KMS-11 (cell line): ENCODE measurements around the gene SMIM9.

Source experiments
- H2AFZ ChIP-seq: fragments of 200-600 bp; sonication (generic); 2 replicates; pipeline ENCODE4 v1.6.1; 2016; ENCODE audit warnings: antibody characterized with exemption, mixed run types, low read depth
- H3K27ac ChIP-seq: fragments of 200-600 bp; sonication (generic); 2 replicates; pipeline ENCODE4 v1.6.1; 2016; ENCODE audit warnings: mild to moderate bottlenecking, mixed run types
- H3K27me3 ChIP-seq: fragments of 200-600 bp; sonication (generic); 2 replicates; pipeline ENCODE4 v1.6.1; 2017; ENCODE audit warnings: mild to moderate bottlenecking, low read depth, mixed run types, moderate library complexity; ENCODE audit not compliant: insufficient read depth
- H3K36me3 ChIP-seq: fragments of 200-600 bp; sonication (generic); 2 replicates; pipeline ENCODE4 v1.6.1; 2017; ENCODE audit warnings: mild to moderate bottlenecking, mixed run types; ENCODE audit not compliant: insufficient read depth
- H3K4me1 ChIP-seq: fragments of 200-600 bp; sonication (generic); 2 replicates; pipeline ENCODE4 v1.6.1; 2016; ENCODE audit warnings: mild to moderate bottlenecking, low read depth, mixed run types; ENCODE audit not compliant: poor library complexity, severe bottlenecking
- H3K4me2 ChIP-seq: fragments of 200-600 bp; sonication (generic); 2 replicates; pipeline ENCODE4 v1.7.0; 2016; ENCODE audit warnings: mild to moderate bottlenecking, mixed run types
- H3K4me3 ChIP-seq: fragments of 200-600 bp; sonication (generic); IDR thresholded peaks from 2 replicates; pipeline ENCODE4 v1.6.1; 2017; ENCODE audit warnings: low read depth, low read length, mixed read lengths; ENCODE audit not compliant: insufficient read depth
- H3K79me2 ChIP-seq: fragments of 200-600 bp; sonication (generic); 2 replicates; pipeline ENCODE4 v1.6.1; 2016; ENCODE audit warnings: low read depth, mixed run types; ENCODE audit not compliant: insufficient read depth
- H3K9ac ChIP-seq: fragments of 200-600 bp; sonication (generic); 2 replicates; pipeline ENCODE4 v1.6.1; 2016; ENCODE audit warnings: mild to moderate bottlenecking, mixed run types
- H4K20me1 ChIP-seq: fragments of 200-600 bp; sonication (generic); 2 replicates; pipeline ENCODE4 v1.6.1; 2016; ENCODE audit warnings: mild to moderate bottlenecking, mixed run types; ENCODE audit not compliant: insufficient read depth
- CTCF ChIP-seq: fragments of 200-600 bp; sonication (generic); conservative IDR thresholded peaks from 2 replicates; pipeline ENCODE4 v1.6.1; 2017; ENCODE audit warnings: low read depth, mild to moderate bottlenecking, antibody characterized with exemption, low read length, moderate library complexity, mixed read lengths

Gene SMIM9

GRCh38 chrX:154799556-154800348 is 34.7 kb downstream of the SMIM9 start:
- Histone ChIP-seq H3K4me3 (no peak overlapping the region), H4K20me1 (no peaks in the 10 kb centered on the region), H3K27ac (no peak overlapping the region), H3K79me2 (no peaks in the 10 kb centered on the region), H3K4me1 (no peaks in the 10 kb centered on the region), H3K9ac (no peak overlapping the region), H2AFZ (no peak overlapping the region), H3K36me3 (no peaks in the 10 kb centered on the region), H3K4me2 (no peak overlapping the region), H3K27me3 (no peaks in the 10 kb centered on the region)
- TF ChIP-seq CTCF = no peak

- Histone ChIP-seq H3K79me2 (no peaks in the 10 kb centered on the region), H3K4me1 (no peaks in the 10 kb centered on the region), H3K9ac (no peak overlapping the region), H4K20me1 (no peaks in the 10 kb centered on the region), H3K36me3 (no peaks in the 10 kb centered on the region), H3K4me2 (no peak overlapping the region), H2AFZ (no peak overlapping the region), H3K27me3 (no peaks in the 10 kb centered on the region), H3K4me3 (no peak overlapping the region), H3K27ac (no peak overlapping the region)
- no peak for TF ChIP-seq CTCF
Observed at GRCh38 chrX:154797006-154797405, 37.5 kb downstream of the SMIM9 start.

GRCh38 chrX:154795016-154795415 is 39.4 kb downstream of the SMIM9 start:
- H3K9ac ChIP-seq = no peak overlapping the region
- no peaks in the 10 kb centered on the region for H3K79me2 ChIP-seq
- TF ChIP-seq CTCF = no peak
- H2AFZ ChIP-seq = no peak overlapping the region
- no peak overlapping the region for H3K27ac ChIP-seq
- no peaks in the 10 kb centered on the region for H3K4me1 ChIP-seq
- no peaks in the 10 kb centered on the region for H3K36me3 ChIP-seq
- H3K4me2 ChIP-seq = no peak overlapping the region
- no peaks in the 10 kb centered on the region for H4K20me1 ChIP-seq
- no peaks in the 10 kb centered on the region for H3K27me3 ChIP-seq
- no peak overlapping the region for H3K4me3 ChIP-seq

GRCh38 chrX:154793084-154793795 is 41.2 kb downstream of the SMIM9 start:
- Histone ChIP-seq H3K36me3 (no peaks in the 10 kb centered on the region), H3K27me3 (no peaks in the 10 kb centered on the region), H3K4me3 (no peak overlapping the region), H3K27ac (no peak overlapping the region), H3K4me1 (no peaks in the 10 kb centered on the region), H3K4me2 (no peak overlapping the region), H3K79me2 (no peaks in the 10 kb centered on the region), H3K9ac (no peak overlapping the region), H2AFZ (no peak overlapping the region), H4K20me1 (no peaks in the 10 kb centered on the region)
- TF ChIP-seq CTCF = no peak
